Measurements from ENCODE around the gene VASN. TPM values are rescaled to one million over a fixed set of nuclear protein-coding genes. Genes with fewer than 3 reads are reported as not detected.

VASN gene
- total RNA-seq, 1 donor from 2014 or later: 0.11 TPM

DNA sequence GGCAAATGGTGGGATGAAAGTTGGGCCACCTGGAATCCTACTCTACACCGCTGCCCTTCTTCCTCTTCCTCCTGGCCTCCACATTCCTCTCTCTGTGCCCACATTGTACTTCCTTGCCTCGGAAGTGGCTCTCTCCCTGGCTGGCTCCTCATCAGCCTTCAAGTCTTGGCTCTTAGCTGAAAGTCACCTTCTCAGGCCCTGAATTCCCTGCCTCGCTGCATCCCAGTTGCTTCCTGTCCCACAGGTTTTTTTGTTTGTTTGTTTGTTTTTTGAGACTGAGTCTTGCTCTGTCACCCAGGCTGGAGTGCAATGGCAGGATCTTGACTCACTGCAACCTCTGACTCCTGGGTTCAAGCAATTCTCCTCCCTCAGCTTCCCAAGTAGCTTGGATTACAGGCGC lies 18.0 kb upstream of the VASN start:
- DNase-seq: no peak
- no peak overlapping the region for H3K4me3 Mint-ChIP-seq
- H3K36me3 Mint-ChIP-seq (ENCODE audit: low read depth): peaks cover 21% of the 10 kb centered on the region
- no peaks in the 10 kb centered on the region for H3K27me3 Mint-ChIP-seq
- H3K4me1 Mint-ChIP-seq: peaks cover 11% of the 10 kb centered on the region
- ChIA-PET POLR2A (no interaction called here), CTCF (interaction anchor here (1.4 kb wide), 1 partner anchor 49 kb away, joined by 3 read pairs; no protein-coding TSS in a partner anchor)
- H3K27ac Mint-ChIP-seq: no peak overlapping the region
- intact Hi-C loops (cut with micrococcal nuclease): loop anchor here (5.0 kb wide), 2 partner anchors 64 to 81 kb away; partner anchors contain the start of genes CORO7 and TFAP4
- no peak for ATAC-seq (ENCODE audit: low read depth)
- TF ChIP-seq, protein P1, sequence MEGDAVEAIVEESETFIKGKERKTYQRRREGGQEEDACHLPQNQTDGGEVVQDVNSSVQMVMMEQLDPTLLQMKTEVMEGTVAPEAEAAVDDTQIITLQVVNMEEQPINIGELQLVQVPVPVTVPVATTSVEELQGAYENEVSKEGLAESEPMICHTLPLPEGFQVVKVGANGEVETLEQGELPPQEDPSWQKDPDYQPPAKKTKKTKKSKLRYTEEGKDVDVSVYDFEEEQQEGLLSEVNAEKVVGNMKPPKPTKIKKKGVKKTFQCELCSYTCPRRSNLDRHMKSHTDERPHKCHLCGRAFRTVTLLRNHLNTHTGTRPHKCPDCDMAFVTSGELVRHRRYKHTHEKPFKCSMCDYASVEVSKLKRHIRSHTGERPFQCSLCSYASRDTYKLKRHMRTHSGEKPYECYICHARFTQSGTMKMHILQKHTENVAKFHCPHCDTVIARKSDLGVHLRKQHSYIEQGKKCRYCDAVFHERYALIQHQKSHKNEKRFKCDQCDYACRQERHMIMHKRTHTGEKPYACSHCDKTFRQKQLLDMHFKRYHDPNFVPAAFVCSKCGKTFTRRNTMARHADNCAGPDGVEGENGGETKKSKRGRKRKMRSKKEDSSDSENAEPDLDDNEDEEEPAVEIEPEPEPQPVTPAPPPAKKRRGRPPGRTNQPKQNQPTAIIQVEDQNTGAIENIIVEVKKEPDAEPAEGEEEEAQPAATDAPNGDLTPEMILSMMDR (IDR thresholded peaks at IDR 0.05): no peak
- no peaks in the 10 kb centered on the region for H3K9me3 Mint-ChIP-seq

DNA sequence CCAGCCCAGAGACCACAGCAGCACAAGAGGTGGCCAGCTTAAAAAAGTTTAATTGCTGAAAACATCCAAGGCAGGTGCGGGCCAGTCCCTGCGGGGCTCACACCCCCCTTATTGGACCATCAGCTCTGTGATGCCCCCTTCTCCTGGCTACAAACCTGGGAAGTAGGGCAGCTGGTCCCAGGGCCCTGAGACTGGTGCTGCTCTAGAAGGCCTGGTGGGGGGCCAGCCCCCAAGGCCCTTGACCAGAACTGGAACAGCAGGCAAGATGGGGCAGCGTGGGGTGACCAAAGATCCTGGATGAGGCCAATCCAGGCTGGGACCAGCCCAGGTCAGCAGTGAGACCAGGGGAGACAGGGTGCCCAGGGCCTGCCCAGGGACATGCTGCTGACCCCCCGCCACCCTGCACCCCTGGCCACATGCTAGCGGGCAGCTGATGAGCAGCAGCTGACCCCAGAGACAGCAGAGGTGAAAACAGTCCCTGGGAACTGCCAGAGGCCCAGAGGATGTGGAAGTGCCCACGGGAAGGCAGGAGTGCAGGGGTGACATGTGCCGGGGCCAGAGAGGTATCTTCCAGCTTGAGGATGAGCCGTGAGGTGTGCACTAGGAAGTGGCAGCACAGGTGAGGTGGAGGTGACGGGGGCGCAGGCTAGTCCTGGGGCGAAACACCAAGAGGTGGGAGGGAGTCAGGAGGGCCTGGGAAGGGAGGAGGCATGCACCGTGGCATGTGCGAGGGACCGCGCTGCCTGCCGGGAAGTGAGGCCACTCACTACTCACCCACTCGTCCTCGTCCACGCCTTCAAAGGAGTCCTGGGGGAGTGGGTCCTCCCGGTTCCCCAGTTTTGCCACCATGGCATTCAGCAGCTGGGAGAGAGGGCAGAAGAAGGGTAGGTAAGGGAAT lies 16.9 kb upstream of the VASN start:
- intact Hi-C loops (cut with micrococcal nuclease): loop anchor here (5.0 kb wide), 2 partner anchors 63 to 82 kb away; partner anchors contain the start of genes CORO7 and TFAP4
- peaks cover 13% of the 10 kb centered on the region for H3K4me1 Mint-ChIP-seq
- no peaks in the 10 kb centered on the region for H3K9me3 Mint-ChIP-seq
- ChIA-PET POLR2A (no interaction called here), CTCF (no interaction called here)
- DNase-seq (no peak), ATAC-seq (ENCODE audit: low read depth) (no peak)
- TF ChIP-seq, protein P1 (IDR thresholded peaks at IDR 0.05): no peak
- H3K4me3 Mint-ChIP-seq: no peak overlapping the region
- H3K36me3 Mint-ChIP-seq (ENCODE audit: low read depth): peaks cover 25% of the 10 kb centered on the region
- H3K27ac Mint-ChIP-seq: no peak overlapping the region
- no peaks in the 10 kb centered on the region for H3K27me3 Mint-ChIP-seq

DNA sequence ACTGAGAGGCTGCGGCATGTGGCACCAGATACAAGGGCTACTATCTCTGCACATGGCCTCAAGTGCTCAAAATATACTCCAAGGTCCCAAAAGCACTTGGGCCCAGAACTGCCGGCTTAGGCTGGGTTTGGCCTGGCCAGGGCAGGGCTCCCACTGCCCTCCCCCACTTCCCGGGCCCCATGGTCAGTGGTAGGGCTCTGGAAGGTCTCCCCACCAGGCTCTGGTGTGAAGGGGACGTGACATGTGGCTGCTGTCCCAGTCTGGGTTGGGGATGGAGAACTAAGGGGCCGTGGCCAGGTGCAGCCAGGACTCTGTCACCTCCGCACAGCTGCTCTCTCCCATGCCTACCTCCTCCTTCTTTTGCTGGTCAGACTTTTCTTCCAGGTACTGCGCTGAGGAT lies 14.8 kb upstream of the VASN start:
- TF ChIP-seq, protein P1 (IDR thresholded peaks at IDR 0.05): no peak
- H3K27me3 Mint-ChIP-seq: no peaks in the 10 kb centered on the region
- ATAC-seq (ENCODE audit: low read depth) (no peak), DNase-seq (no peak)
- no peaks in the 10 kb centered on the region for H3K9me3 Mint-ChIP-seq
- no peak overlapping the region for H3K27ac Mint-ChIP-seq
- H3K36me3 Mint-ChIP-seq (ENCODE audit: low read depth): peaks cover 36% of the 10 kb centered on the region
- intact Hi-C loops (cut with micrococcal nuclease): no loop called here
- ChIA-PET POLR2A (no interaction called here), CTCF (no interaction called here)
- H3K4me1 Mint-ChIP-seq: peaks cover 1% of the 10 kb centered on the region
- no peak overlapping the region for H3K4me3 Mint-ChIP-seq

DNA sequence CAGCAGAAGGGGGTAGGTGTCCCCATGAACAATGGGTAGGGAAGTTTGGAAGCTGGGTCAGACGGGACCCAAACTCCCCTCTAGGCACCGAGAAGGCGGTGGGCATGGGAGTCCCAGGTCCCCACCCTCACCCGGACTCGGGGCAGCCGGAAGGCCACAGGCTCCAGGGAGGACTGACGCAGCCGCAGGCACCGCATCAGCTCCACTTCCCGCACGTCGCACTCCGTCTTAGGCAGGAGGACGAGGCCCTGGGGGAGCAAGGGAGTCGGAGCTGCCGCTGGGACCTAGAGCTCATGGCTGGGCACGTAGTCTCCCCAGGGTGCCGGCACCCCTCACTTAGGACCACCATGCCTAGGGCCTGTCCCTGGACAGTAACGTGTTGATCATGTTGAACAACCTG lies 13.4 kb upstream of the VASN start:
- CTCF ChIA-PET: interaction anchor here (3.0 kb wide), 1 partner anchor 44 kb away, joined by 43 read pairs; no protein-coding TSS in a partner anchor
- no peaks in the 10 kb centered on the region for H3K9me3 Mint-ChIP-seq
- H3K4me3 Mint-ChIP-seq: no peak overlapping the region
- POLR2A ChIA-PET: no interaction called here
- TF ChIP-seq, protein P1 (IDR thresholded peaks at IDR 0.05): no peak
- intact Hi-C loops (cut with micrococcal nuclease): no loop called here
- H3K27me3 Mint-ChIP-seq: no peaks in the 10 kb centered on the region
- no peak overlapping the region for H3K27ac Mint-ChIP-seq
- H3K4me1 Mint-ChIP-seq: peaks cover 9% of the 10 kb centered on the region
- peaks cover 46% of the 10 kb centered on the region for H3K36me3 Mint-ChIP-seq (ENCODE audit: low read depth)
- ATAC-seq (ENCODE audit: low read depth) (no peak), DNase-seq (no peak)

DNA sequence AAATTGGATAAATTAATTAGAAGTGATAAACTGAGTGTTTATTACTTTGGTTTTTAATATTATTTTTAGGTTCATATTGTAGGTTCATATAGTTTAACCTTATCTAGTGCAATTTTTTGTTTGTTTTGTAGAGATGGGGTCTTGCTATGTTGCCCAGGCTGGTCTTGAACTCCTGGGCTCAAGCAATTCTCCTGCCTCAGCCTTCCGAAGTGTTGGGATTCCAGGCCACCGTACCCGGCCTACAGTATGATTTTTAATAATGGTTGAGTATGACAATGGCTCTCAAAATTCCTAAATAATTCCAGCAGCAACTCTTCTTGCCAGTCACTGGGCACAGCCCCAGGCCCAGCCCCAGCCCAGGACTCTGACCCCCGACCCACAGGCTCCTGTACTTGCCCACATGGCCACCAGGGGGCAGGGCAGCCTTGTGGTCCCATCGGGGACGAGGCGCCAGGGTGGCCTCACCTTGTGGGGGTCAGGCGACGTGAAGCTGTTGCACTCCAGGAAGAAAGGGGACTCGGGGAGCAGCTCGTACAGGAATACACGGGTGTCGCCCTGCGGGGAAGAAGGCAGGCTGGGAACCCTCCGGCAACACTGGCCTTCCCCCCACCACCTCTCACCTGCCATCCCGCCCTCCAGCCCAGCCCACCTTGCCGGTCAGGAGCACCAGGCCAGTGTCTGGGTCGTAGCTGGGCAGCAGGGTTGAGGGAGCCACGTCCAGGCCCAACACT lies 12.7 kb upstream of the VASN start:
- Mint-ChIP-seq H3K27ac (no peak overlapping the region), H3K9me3 (no peaks in the 10 kb centered on the region), H3K4me1 (peaks cover 13% of the 10 kb centered on the region), H3K27me3 (no peaks in the 10 kb centered on the region), H3K36me3 (ENCODE audit: low read depth) (peaks cover 50% of the 10 kb centered on the region), H3K4me3 (no peak overlapping the region)
- ChIA-PET POLR2A (interaction anchor here (0.9 kb wide), 1 partner anchor 44 kb away, joined by 3 read pairs; no protein-coding TSS in a partner anchor), CTCF (interaction anchor here (0.6 to 3.0 kb wide), 4 partner anchors 18 to 595 kb away, joined by 3 to 43 read pairs (median 5); no protein-coding TSS in a partner anchor)
- intact Hi-C loops (cut with micrococcal nuclease): loop anchor here (1.0 kb wide), 4 partner anchors 43 to 597 kb away; partner anchors contain the start of gene DNAJA3
- DNase-seq (peak; percentile 68), ATAC-seq (ENCODE audit: low read depth) (peak; percentile 83)
- TF ChIP-seq, protein P1 (IDR thresholded peaks at IDR 0.05): peak; percentile 56
